Ishikawa (cell line): ENCODE measurements around the gene MYBPH.

Source experiments
- CEBPB ChIP-seq: IDR thresholded peaks from 2 replicates; pipeline ENCODE4 v1.6.1; 2012
- CREB1 ChIP-seq: IDR thresholded peaks from 2 replicates; pipeline ENCODE4 v1.6.1; 2012; ENCODE audit warnings: low read depth
- EGR1 ChIP-seq: IDR thresholded peaks from 2 replicates; pipeline ENCODE4 v1.6.1; 2012
- EP300 ChIP-seq: IDR thresholded peaks from 2 replicates; pipeline ENCODE4 v1.6.1; 2012; ENCODE audit warnings: borderline replicate concordance
- FOXM1 ChIP-seq: IDR thresholded peaks from 2 replicates; pipeline ENCODE4 v1.6.1; 2012; ENCODE audit warnings: low read depth, borderline replicate concordance
- NFIC ChIP-seq: IDR thresholded peaks from 2 replicates; pipeline ENCODE4 v1.6.1; 2012
- RAD21 ChIP-seq: IDR thresholded peaks from 2 replicates; pipeline ENCODE4 v1.6.1; 2012; ENCODE audit warnings: low read depth
- TAF1 ChIP-seq: IDR thresholded peaks from 2 replicates; pipeline ENCODE4 v1.6.1; 2012; ENCODE audit warnings: low read depth, mild to moderate bottlenecking
- TCF12 ChIP-seq: IDR thresholded peaks from 2 replicates; pipeline ENCODE4 v1.6.1; 2012; ENCODE audit warnings: low read depth
- TEAD4 ChIP-seq: IDR thresholded peaks from 2 replicates; pipeline ENCODE4 v1.6.1; 2012
- YY1 ChIP-seq: IDR thresholded peaks from 2 replicates; pipeline ENCODE4 v1.6.1; 2012; ENCODE audit warnings: low read depth
- ZBTB7A ChIP-seq: IDR thresholded peaks from 2 replicates; pipeline ENCODE4 v1.6.1; 2012; ENCODE audit warnings: low read depth
- TF ChIP-seq, protein P1 (sequence below): IDR thresholded peaks from 2 replicates; pipeline ENCODE4 v1.6.1; 2012
- TF ChIP-seq, protein P2 (sequence below): IDR thresholded peaks from 2 replicates; pipeline ENCODE4 v1.6.1; 2012; ENCODE audit warnings: low read depth, mild to moderate bottlenecking
- TF ChIP-seq, protein P3 (sequence below): IDR thresholded peaks from 2 replicates; pipeline ENCODE4 v1.6.1; 2012

The MYBPH gene

DNA sequence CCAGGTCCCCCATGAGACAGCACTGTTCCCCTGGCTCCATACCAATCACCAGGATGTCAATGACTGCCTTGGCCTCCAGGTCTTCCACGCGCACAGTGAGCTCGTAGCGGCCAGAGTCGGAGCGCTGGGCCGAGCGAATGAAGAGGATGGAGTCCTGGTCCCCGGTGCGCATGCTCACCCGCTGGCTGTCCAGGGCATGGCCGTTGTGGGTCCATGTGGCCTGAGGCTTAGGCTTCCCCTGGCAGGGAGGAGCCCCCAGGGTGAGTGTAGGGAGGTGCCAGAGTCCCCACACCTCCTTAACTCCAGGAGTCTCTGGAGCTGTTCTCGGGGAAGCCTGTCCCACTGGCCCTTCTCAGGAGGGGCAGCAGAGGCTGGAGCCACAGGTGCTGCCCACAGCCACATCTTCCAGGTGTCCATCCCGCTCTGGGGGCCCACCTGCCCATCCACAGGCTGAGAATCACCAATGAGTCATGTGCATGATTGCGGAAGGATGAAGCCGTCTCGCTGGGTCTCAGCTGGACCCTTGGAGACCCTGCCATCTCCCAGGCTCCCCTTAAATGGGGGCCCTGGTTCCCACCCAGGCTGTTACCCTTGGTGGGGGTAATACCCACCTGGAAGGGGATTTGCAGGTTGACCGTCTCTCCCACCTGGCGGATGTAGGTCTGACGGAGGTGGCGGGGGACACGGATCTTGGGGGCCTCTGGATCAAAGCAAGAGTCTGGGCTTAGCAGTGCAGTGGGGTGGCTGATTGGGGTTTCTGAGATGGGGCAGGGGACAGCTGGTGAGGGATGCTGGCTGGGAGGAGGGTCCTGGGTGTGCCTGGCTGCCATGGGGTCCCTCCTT, 4.1 kb downstream of the MYBPH start:
- 0 out of 2 replicates have a peak, but pooled peaks have one; percentile 3 for TF ChIP-seq EP300
- TF ChIP-seq, protein P1, sequence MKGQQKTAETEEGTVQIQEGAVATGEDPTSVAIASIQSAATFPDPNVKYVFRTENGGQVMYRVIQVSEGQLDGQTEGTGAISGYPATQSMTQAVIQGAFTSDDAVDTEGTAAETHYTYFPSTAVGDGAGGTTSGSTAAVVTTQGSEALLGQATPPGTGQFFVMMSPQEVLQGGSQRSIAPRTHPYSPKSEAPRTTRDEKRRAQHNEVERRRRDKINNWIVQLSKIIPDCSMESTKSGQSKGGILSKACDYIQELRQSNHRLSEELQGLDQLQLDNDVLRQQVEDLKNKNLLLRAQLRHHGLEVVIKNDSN = no peak

DNA sequence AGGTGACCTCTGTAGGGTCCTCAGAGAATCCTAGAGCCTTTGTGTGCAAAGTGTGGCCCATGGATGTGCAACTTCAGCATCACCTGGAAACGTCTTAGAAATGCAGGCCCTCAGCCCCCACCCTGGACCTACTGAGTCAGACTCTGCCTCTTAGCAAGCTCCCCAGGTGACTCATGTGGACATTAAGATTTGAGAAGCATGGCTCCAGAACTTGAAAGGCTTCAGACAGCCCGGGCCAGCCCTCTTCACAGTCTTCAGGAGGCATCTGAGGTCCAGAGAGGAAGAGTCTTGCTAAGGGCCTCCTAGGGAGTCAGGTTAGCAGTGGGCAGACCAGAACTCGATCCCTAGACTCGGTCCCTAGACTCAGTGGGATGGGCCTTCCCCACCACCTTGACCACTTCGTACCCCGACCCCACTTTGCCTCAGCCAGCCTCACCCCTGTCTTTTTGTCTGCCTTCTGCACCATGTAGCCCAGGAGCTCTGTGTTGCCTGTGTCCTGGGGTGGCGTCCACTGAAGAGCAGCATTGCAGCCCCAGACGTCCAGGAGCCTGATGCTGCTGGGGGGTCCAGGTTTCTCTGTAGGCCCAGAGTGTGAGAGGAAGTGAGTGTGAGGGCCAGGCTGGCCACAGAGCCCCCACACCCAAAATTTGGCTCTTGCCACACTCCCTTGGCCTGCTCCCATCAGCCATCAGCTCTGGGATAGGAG, 4.8 kb downstream of the MYBPH start:
- TF ChIP-seq CREB1 (no peak), ZBTB7A (no peak), RAD21 (no peak), YY1 (no peak), CEBPB (no peak), FOXM1 (no peak), EP300 (no peak), TCF12 (no peak), TAF1 (no peak), NFIC (no peak), TEAD4 (no peak), EGR1 (no peak)
- TF ChIP-seq, protein P2, sequence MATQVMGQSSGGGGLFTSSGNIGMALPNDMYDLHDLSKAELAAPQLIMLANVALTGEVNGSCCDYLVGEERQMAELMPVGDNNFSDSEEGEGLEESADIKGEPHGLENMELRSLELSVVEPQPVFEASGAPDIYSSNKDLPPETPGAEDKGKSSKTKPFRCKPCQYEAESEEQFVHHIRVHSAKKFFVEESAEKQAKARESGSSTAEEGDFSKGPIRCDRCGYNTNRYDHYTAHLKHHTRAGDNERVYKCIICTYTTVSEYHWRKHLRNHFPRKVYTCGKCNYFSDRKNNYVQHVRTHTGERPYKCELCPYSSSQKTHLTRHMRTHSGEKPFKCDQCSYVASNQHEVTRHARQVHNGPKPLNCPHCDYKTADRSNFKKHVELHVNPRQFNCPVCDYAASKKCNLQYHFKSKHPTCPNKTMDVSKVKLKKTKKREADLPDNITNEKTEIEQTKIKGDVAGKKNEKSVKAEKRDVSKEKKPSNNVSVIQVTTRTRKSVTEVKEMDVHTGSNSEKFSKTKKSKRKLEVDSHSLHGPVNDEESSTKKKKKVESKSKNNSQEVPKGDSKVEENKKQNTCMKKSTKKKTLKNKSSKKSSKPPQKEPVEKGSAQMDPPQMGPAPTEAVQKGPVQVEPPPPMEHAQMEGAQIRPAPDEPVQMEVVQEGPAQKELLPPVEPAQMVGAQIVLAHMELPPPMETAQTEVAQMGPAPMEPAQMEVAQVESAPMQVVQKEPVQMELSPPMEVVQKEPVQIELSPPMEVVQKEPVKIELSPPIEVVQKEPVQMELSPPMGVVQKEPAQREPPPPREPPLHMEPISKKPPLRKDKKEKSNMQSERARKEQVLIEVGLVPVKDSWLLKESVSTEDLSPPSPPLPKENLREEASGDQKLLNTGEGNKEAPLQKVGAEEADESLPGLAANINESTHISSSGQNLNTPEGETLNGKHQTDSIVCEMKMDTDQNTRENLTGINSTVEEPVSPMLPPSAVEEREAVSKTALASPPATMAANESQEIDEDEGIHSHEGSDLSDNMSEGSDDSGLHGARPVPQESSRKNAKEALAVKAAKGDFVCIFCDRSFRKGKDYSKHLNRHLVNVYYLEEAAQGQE = no peak
- TF ChIP-seq, protein P1 = no peak
- TF ChIP-seq, protein P3, sequence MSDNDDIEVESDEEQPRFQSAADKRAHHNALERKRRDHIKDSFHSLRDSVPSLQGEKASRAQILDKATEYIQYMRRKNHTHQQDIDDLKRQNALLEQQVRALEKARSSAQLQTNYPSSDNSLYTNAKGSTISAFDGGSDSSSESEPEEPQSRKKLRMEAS = no peak

DNA sequence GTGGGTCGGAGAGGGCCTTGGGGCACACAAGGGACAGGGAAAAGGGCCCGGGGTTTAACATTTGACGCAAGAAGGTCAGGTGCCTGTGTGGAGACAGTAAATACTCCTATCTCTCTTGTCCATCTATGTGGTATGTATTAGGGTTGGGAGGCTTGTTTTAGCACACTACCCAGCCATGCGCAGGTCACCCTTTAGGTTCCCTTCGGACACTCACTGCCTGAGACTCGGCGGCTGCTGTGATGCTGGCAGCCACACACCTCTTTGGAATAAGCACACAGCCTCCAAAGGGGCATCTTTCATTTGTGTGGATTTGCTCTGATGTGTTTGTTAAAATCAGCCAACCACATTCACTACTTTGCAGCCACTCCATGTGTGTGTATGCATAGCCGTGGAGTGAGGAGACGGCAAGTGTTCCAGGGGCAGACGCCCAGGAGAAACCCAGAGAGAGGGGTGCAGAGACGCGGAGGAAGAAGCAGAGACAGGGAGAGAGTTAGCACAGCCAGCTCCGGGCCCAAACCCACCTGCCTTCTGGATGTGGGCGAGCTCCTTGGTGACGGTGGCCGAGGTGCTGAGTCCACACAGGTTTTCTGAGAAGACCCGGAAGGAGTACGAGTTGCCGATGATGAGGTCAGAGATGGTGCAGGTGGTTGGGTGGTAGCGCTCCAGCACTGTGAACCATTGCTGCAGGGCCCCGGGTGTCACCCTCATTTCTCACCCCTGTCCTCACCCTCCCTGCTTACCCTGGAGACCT, 5.7 kb downstream of the MYBPH start:
- TF ChIP-seq NFIC (no peak), TEAD4 (no peak), CEBPB (no peak), ZBTB7A (no peak), YY1 (no peak)
- TF ChIP-seq, protein P2 = no peak

DNA sequence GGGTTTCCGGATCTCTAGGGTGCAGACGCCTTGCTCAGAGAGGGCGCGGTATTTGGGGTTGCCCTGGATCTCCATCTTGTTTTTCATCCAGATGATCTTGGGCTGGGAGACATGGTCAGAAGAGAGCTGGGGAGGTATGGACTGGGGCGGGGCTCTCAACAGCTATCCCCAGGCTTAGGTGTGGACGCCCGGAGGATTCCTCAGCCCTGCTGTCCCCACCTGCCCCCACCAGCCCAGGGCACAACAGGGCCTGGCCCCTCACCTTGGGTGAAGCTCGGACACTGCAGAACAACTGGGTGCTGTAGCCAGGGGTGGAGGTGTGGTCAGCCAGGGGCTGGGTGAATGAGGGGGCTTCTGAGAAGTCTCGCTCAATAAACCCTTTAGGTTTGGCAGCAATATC, 6.6 kb downstream of the MYBPH start:
- TF ChIP-seq TEAD4 (no peak), RAD21 (no peak), EP300 (no peak), FOXM1 (no peak), ZBTB7A (no peak), TAF1 (no peak), YY1 (no peak), CEBPB (no peak), CREB1 (no peak), NFIC (no peak), EGR1 (no peak)
- TF ChIP-seq, protein P2 = no peak
- TF ChIP-seq, protein P3 = no peak
